ENCODE measurements around the gene ST8SIA5. TPM values are rescaled to one million over a fixed set of nuclear protein-coding genes. Genes with fewer than 3 reads are reported as not detected.

Gene ST8SIA5
- polyA plus RNA-seq, 4 donors: 0.90 to 1.1 (median 0.96) TPM

- no peak for DNase-seq (ENCODE audit: low read depth in 4 of 4, low spot score in 3 of 4)
These were observed 6.2 kb downstream of the ST8SIA5 start for GRCh38 chr18:46750626-46751025.

DNA sequence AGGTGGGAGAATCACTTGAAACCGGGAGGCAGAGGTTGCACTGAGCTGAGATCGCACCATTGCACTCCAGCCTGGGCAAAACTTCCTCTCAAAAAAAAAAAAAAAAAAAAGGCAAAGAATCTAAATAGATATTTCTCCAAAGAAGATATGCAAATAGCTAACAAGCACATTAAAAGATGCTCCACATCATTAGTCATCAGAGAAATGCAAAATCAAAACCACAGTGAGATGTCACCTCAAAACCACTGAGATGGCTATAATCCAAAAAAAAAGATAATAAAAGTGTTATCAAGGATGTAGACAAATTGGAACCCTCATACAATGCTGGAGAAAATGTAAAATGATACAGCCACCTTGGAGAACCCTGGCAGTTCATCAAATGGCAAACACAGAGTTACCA lies 8.4 kb downstream of the ST8SIA5 start:
- no peak for DNase-seq (ENCODE audit: low read depth in 4 of 4, low spot score in 3 of 4)

DNA sequence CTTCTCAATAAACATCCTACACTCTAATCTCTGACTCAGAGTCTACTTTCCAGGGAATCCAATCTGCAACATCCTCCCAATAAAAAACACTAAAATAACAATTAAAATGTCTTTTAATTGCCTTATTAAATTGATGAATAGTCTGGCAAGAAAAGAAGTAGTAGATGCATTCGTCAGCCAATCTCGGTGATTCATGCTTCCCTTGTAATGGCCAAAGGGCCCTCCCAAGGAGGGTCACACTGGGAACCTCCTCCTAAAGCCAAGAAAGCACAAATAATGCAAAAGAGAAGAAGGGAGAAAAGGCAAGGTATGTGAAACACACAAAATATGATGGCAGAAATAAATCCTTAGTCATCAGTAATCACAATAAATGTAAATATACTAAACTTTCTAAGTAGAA lies 16.8 kb downstream of the ST8SIA5 start:
- DNase-seq (ENCODE audit: low read depth in 4 of 4, low spot score in 3 of 4): no peak

- no peak for DNase-seq (ENCODE audit: low read depth in 4 of 4, low spot score in 3 of 4)
These were observed 18.4 kb downstream of the ST8SIA5 start for GRCh38 chr18:46738491-46738890.

- no peak for DNase-seq (ENCODE audit: low read depth in 4 of 4, low spot score in 3 of 4)
These were observed 20.1 kb downstream of the ST8SIA5 start for GRCh38 chr18:46736736-46737135.

DNA sequence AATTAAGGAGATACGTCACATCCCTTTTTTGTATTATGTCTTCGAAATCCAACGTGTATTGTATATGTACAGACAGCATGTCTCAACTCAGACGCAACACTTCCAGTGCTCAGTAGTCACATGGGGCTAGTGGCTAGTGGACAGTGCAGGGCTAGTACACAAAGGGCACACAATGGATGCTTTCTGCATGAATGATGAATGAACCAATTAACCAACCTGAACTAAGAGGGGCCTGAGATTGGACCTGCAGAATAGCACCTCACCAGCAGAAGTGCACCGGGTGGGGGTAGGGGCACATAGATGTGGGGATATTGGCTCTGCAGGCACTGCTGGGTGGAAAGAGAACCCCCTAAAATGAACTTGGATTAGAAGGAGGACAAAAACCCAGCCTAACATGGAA lies 20.7 kb downstream of the ST8SIA5 start:
- no peak for DNase-seq (ENCODE audit: low read depth in 4 of 4, low spot score in 3 of 4)

- DNase-seq (ENCODE audit: low read depth in 4 of 4, low spot score in 3 of 4): no peak
These were observed 21.9 kb downstream of the ST8SIA5 start for GRCh38 chr18:46734981-46735380.

DNA sequence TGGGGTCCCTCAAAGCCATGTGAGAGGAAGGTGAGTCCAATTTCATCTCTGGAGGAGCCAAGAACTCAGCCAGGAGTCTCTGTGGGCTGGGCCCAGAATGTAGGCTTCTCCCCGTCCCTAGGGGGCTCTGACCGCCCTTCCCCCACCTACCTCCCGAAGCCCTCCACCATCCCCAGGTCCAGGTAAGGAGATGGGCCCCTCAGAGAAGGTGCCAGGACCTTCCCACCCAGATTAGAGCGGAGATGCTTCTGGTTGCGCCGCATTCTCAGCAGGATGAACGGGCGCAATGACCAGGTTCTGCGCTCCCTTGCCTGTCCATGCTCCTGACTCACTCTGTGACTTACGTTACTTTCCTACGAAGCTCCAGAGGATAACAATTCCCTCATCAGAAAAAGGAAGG lies 23.0 kb downstream of the ST8SIA5 start:
- no peak for DNase-seq (ENCODE audit: low read depth in 4 of 4, low spot score in 3 of 4)

- DNase-seq (ENCODE audit: low read depth in 4 of 4, low spot score in 3 of 4): no peak
These were observed 24.1 kb downstream of the ST8SIA5 start for GRCh38 chr18:46732801-46733200.

DNA sequence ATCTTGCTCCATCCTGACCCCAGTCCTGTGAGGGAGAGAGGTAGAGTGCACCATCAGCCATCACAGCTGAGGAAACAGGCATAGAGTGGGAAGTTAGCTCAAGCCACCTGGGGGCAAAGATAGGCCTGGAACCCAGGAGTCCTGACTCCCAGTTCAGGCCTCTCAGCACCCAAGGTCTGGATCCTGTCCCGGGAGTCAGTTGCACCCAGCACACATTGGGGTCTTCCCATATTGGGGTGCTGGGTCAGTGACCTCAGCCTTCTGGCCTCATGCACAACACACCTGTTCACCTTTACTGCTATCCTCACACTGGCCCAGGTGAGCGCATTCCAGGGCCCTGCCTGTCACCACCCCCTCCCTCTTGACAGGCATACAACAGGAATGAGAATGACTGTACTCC lies 24.7 kb downstream of the ST8SIA5 start:
- no peak for DNase-seq (ENCODE audit: low read depth in 4 of 4, low spot score in 3 of 4)

GRCh38 chr18:46731316-46731715 lies 25.5 kb downstream of the ST8SIA5 start:
- DNase-seq (ENCODE audit: low read depth in 4 of 4, low spot score in 3 of 4): no peak

GRCh38 chr18:46728219-46728930 lies 28.5 kb downstream of the ST8SIA5 start:
- DNase-seq (ENCODE audit: low read depth in 4 of 4, low spot score in 3 of 4): no peak

DNA sequence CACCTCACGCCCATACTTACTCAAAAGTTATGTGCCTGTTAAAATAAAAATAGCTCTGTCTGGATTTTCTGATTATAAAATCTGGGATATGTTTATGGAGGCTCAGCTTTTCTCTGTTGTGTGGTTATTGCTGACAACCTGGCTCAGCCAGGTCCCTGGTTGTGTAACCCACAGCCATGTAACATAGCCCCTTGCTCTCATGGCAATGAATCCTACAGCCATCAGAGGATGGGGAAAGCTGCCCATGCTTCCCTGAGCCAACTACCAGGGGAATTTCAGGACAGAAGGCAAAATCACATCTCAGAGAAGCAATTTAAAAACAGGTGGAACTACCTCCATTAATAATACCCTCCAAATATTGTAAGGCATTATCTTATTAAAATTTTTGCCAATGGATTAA lies 29.7 kb downstream of the ST8SIA5 start:
- DNase-seq (ENCODE audit: low read depth in 4 of 4, low spot score in 3 of 4): no peak

GRCh38 chr18:46725310-46725709 lies 31.5 kb downstream of the ST8SIA5 start:
- DNase-seq (ENCODE audit: low read depth in 4 of 4, low spot score in 3 of 4): no peak

DNA sequence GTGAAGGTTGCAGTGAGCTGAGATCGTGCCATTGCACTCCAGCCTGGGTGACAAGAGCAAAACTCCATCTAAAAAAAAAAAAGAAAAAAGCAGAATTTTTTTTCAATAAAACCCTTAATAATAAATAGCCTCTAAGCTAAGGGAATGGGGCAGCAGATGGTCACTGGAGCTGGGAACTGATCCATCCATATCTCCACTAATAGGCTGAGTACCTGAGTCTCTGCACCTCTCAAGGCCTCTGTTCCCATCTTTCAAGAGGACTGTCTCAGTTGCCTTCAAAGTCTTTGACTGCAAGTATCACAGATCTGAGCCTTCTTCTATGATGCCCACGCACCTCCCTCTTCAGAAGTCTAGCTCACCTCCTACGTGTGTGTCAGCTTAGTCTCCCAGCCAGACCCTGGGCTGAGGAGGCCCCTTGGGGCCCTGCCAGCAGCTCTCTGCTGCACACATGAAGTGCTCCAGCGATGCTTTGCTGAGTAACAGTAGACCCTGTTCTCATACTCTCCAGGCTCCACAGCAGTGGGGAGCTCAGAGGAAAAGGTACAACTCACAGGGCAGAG lies 32.9 kb downstream of the ST8SIA5 start:
- DNase-seq (ENCODE audit: low read depth in 4 of 4, low spot score in 3 of 4): no peak

DNA sequence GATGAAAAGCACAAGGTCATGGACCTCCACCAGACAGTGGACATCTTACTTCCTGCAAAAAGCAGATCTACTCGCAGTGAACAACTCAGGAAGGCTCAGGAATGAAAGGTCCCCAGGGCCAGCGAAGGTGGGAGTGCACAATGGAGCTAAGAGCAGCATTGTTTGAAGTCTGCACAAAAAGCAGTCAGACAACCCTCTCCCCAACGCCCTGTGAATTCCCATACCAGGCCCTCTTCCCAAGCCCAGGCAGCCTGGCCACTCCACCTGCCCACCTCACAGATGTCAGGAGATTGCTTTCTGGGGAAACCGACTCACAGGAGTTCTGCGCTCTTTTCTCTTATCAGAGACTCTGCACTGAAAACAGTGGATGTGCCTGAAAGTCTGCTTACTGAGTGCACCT lies 34.8 kb downstream of the ST8SIA5 start:
- DNase-seq (ENCODE audit: low read depth in 4 of 4, low spot score in 3 of 4): no peak

GRCh38 chr18:46721331-46721730 lies 35.5 kb downstream of the ST8SIA5 start:
- no peak for DNase-seq (ENCODE audit: low read depth in 4 of 4, low spot score in 3 of 4)

DNA sequence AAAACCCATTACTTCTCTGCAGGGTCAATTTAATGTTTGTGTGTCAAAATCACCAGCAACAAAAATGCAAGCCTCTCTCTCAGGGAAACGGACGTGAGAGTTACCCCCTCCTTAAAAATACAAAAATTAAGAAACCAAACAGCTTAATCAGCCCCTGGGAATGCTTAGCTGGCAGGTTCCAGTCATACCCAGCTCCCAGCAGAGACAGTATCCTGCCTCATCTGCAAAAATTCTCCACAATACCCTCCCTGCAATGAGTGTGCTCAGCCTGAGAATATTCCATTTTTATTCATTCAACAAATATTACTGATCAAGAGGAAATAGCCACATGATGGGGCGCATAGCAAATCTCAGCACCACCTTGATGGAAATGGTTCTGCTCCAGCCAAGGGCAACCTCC lies 36.3 kb downstream of the ST8SIA5 start:
- DNase-seq (ENCODE audit: low read depth in 4 of 4, low spot score in 3 of 4): no peak

- DNase-seq (ENCODE audit: low read depth in 4 of 4, low spot score in 3 of 4): no peak
These were observed 36.8 kb downstream of the ST8SIA5 start for GRCh38 chr18:46720092-46720491.

GRCh38 chr18:46719388-46719787 lies 37.5 kb downstream of the ST8SIA5 start:
- no peak for DNase-seq (ENCODE audit: low read depth in 4 of 4, low spot score in 3 of 4)

GRCh38 chr18:46718501-46719341 lies 38.1 kb downstream of the ST8SIA5 start:
- DNase-seq (ENCODE audit: low read depth in 4 of 4, low spot score in 3 of 4): no peak

- no peak for DNase-seq (ENCODE audit: low read depth in 4 of 4, low spot score in 3 of 4)
These were observed 40.0 kb downstream of the ST8SIA5 start for GRCh38 chr18:46716827-46717226.

Measured in right renal pelvis (tissue), 4 donors.